WTC11 (cell line): ENCODE results near the gene NEMP1. TPM values are rescaled to one million over a fixed set of nuclear protein-coding genes. Genes with fewer than 3 reads are reported as not detected.

Experiments used
- ATAC-seq: fragments of 200-7000 bp; cut with Tn5 transposase; 2 replicates; pipeline ENCODE4 v1.10.0; 2021; ENCODE audit warnings: mild to moderate bottlenecking, moderate library complexity
- CTCF ChIA-PET: fragments of 300-600 bp; sonication (Branson Sonifier 250); formaldehyde crosslinking; loops from one replicate; lab custom pipeline; 2021; ENCODE audit warnings: antibody characterized with exemption; lab: Charles Lee
- POLR2A ChIA-PET: fragments of 350-600 bp; sonication (Branson Sonifier 250); formaldehyde crosslinking; loops from one replicate; lab custom pipeline; 2021; ENCODE audit warnings: antibody characterized with exemption; lab: Charles Lee
- DNase-seq: peaks from one replicate; pipeline ENCODE4 v3.0.0; 2021; ENCODE audit warnings: low spot score
- H3K27ac Mint-ChIP-seq: 2 replicates; pipeline ENCODE4 v1.8.0; 2021; ENCODE audit warnings: mixed read lengths
- H3K27me3 Mint-ChIP-seq: 2 replicates; pipeline ENCODE4 v1.8.0; 2021; ENCODE audit warnings: low read depth, mild to moderate bottlenecking, moderate library complexity, mixed read lengths
- H3K36me3 Mint-ChIP-seq: 2 replicates; pipeline ENCODE4 v1.8.0; 2021; ENCODE audit warnings: mixed read lengths
- H3K4me1 Mint-ChIP-seq: 2 replicates; pipeline ENCODE4 v1.8.0; 2022; ENCODE audit warnings: mixed read lengths
- H3K4me3 Mint-ChIP-seq: 2 replicates; pipeline ENCODE4 v1.8.0; 2021; ENCODE audit warnings: mild to moderate bottlenecking, moderate library complexity, mixed read lengths
- H3K9me3 Mint-ChIP-seq: 2 replicates; pipeline ENCODE4 v1.8.0; 2021; ENCODE audit warnings: mixed read lengths
- CBFB ChIP-seq: sonication (generic); formaldehyde crosslinking; IDR thresholded peaks from 2 replicates; pipeline ENCODE4 v1.8.1; 2022; ENCODE audit warnings: mild to moderate bottlenecking, low read depth, missing genetic modification reagents
- E2F4 ChIP-seq: sonication (generic); formaldehyde crosslinking; IDR thresholded peaks from 2 replicates; pipeline ENCODE4 v1.8.1; 2022; ENCODE audit warnings: low read depth, mild to moderate bottlenecking, moderate library complexity, missing genetic modification reagents, borderline replicate concordance
- JAZF1 ChIP-seq: fragments of 250-450 bp; sonication (Bioruptor Pico); IDR thresholded peaks from 2 replicates; pipeline ENCODE4 v1.9.0; 2021; ENCODE audit warnings: moderate library complexity, mild to moderate bottlenecking, inconsistent platforms
- MXD4 ChIP-seq: fragments of 250-450 bp; sonication (Bioruptor Pico); IDR thresholded peaks from 2 replicates; pipeline ENCODE4 v1.8.0; 2021; ENCODE audit warnings: mild to moderate bottlenecking, moderate library complexity, borderline replicate concordance
- PRDM15 ChIP-seq: sonication (generic); formaldehyde crosslinking; IDR thresholded peaks from 2 replicates; pipeline ENCODE4 v1.8.0; 2022; ENCODE audit warnings: missing genetic modification reagents
- PREB ChIP-seq: sonication (generic); formaldehyde crosslinking; IDR thresholded peaks from 2 replicates; pipeline ENCODE4 v1.8.1; 2022; ENCODE audit warnings: mild to moderate bottlenecking, missing genetic modification reagents, moderate library complexity, borderline replicate concordance
- ZNF121 ChIP-seq: sonication (generic); formaldehyde crosslinking; IDR thresholded peaks from 2 replicates; pipeline ENCODE4 v1.8.0; 2023; ENCODE audit warnings: missing genetic modification reagents
- ZNF416 ChIP-seq: fragments of 250-450 bp; sonication (Bioruptor Pico); IDR thresholded peaks from 2 replicates; pipeline ENCODE4 v1.9.0; 2021; ENCODE audit warnings: mild to moderate bottlenecking, inconsistent platforms
- total RNA-seq: library from RNA; stranded (reverse); gene quantifications from 3 replicates; pipeline ENCODE4 v1.2.3, GENCODE V29; 2021
- TF ChIP-seq, protein P1 (sequence below): sonication (generic); formaldehyde crosslinking; IDR thresholded peaks from 2 replicates; pipeline ENCODE4 v1.8.0; 2023; ENCODE audit warnings: missing genetic modification reagents, mild to moderate bottlenecking, borderline replicate concordance

The NEMP1 gene
- total RNA-seq, 1 experiment from 2014 or later, result 41.9 TPM

DNA sequence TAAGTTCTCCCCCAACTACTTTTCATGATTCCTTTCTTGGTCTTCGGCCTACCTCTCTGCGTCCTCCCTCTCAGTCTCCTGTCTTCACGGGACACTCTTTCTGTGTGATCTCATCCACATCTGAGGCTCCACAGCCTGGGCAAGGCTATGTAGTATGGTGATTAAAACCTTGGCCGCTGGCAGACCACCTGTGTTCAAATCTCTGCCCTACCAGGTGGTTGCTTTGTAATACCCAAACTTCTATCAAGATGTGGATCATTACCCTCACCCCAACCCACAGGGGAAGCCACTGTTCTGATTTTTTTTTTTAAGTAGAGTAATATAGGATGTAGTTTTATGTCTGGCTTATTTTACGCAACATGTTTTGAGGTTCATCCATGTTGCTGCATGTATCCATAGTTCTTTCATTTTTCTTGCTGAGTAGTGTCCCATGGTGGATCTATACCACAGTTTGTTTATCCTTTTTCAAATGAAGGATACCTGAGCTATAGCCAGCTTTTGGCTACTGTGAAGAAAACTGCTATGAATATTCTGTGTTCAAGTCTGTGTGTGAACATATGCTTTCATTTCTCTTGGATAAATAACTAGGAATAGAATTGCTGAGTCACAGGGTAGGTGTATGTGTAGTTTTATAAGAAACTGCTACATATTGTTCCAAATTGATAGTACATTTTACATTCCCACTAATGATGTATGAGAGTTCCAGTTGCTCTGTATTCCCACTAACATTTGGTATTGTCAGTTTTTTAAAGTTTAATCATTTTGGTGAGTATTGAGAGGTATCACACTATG, 40.9 kb upstream of the NEMP1 start (continued):
- TF ChIP-seq, protein P1, sequence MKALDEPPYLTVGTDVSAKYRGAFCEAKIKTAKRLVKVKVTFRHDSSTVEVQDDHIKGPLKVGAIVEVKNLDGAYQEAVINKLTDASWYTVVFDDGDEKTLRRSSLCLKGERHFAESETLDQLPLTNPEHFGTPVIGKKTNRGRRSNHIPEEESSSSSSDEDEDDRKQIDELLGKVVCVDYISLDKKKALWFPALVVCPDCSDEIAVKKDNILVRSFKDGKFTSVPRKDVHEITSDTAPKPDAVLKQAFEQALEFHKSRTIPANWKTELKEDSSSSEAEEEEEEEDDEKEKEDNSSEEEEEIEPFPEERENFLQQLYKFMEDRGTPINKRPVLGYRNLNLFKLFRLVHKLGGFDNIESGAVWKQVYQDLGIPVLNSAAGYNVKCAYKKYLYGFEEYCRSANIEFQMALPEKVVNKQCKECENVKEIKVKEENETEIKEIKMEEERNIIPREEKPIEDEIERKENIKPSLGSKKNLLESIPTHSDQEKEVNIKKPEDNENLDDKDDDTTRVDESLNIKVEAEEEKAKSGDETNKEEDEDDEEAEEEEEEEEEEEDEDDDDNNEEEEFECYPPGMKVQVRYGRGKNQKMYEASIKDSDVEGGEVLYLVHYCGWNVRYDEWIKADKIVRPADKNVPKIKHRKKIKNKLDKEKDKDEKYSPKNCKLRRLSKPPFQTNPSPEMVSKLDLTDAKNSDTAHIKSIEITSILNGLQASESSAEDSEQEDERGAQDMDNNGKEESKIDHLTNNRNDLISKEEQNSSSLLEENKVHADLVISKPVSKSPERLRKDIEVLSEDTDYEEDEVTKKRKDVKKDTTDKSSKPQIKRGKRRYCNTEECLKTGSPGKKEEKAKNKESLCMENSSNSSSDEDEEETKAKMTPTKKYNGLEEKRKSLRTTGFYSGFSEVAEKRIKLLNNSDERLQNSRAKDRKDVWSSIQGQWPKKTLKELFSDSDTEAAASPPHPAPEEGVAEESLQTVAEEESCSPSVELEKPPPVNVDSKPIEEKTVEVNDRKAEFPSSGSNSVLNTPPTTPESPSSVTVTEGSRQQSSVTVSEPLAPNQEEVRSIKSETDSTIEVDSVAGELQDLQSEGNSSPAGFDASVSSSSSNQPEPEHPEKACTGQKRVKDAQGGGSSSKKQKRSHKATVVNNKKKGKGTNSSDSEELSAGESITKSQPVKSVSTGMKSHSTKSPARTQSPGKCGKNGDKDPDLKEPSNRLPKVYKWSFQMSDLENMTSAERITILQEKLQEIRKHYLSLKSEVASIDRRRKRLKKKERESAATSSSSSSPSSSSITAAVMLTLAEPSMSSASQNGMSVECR (CRISPR knock-in tag), result no peak
- TF ChIP-seq JAZF1 (CRISPR knock-in tag), result no peak
- TF ChIP-seq CBFB (CRISPR knock-in tag), result no peak
- TF ChIP-seq ZNF416 (CRISPR knock-in tag), result no peak
- no peak for TF ChIP-seq MXD4
- no peak for TF ChIP-seq PREB (CRISPR knock-in tag)

DNA sequence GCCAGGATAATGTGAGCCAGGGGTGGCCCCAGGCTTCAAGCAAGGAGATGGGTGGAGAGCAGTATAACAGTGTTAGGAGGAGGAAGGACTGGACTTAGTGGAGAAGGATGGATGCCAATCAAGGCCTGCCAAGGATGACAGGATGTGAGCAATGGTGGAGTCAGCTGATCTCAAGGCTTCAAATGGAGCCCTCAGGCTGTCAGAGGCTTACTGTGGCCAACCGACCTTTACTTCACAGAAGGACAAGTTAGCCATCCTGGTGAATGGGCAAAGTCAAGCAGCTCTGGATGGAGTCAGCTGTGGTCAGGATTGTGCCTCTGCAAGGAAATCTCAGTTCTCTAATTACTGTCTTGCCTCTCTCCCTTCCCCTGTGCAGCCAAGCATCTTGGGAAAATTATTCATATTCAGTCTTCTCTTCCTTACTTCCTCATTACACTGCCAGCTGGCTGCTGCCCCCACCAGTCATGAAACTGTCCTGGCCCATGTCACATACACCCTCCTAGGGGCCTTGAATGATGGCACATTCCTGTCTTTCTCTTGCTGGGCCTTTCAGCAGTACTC, 40.2 kb upstream of the NEMP1 start:
- ATAC-seq, result no peak
- ChIA-PET CTCF (interaction anchor here (1.6 to 1.7 kb wide), 3 partner anchors 10 to 108 kb away, joined by 3 to 6 read pairs (median 4); partner anchors contain the start of gene LRP1), POLR2A (no interaction called here)
- H3K4me1 Mint-ChIP-seq, result no peaks in the 10 kb centered on the region
- H3K36me3 Mint-ChIP-seq, result peaks cover 1% of the 10 kb centered on the region; the same call in 1 of the 2 replicates
- H3K27me3 Mint-ChIP-seq, result peaks cover under 1% of the 10 kb centered on the region; the same call in 1 of the 2 replicates
- H3K4me3 Mint-ChIP-seq, result no peak overlapping the region
- DNase-seq, result no peak
- H3K27ac Mint-ChIP-seq, result no peak overlapping the region
- TF ChIP-seq E2F4 (no peak), PRDM15 (no peak), ZNF121 (CRISPR knock-in tag) (no peak)
- peaks cover 17% of the 10 kb centered on the region for H3K9me3 Mint-ChIP-seq
